Endothelial cell of umbilical vein (primary cell): ENCODE measurements around the gene NELFA. TPM values are rescaled to one million over a fixed set of nuclear protein-coding genes. Genes with fewer than 3 reads are reported as not detected.

Source experiments
- BruUV-seq: library from RNA; stranded (reverse); fragments of 400-500 nt; replicated peaks from 2 replicates; lab custom pipeline; 2021; lab: Mats Ljungman, UMichigan
- CTCF ChIA-PET: fragments of 300-600, 350-600 bp; sonication (Branson Sonifier 250); formaldehyde crosslinking; loops from one replicate; lab custom pipeline; 2021; ENCODE audit warnings: antibody characterized with exemption, inconsistent platforms; lab: Charles Lee
- POLR2A ChIA-PET: fragments of 300-600, 350-600 bp; sonication (Branson Sonifier 250); formaldehyde crosslinking; loops from one replicate; lab custom pipeline; 2021; ENCODE audit warnings: antibody characterized with exemption, inconsistent platforms; lab: Charles Lee
- DNase-seq: peaks from one replicate; pipeline ENCODE4 v3.0.0-alpha.2; 2011; ENCODE audit warnings: low read depth, low spot score
- FAIRE-seq: peaks from 2 replicates; lab custom pipeline; 2011; peaks lifted over from hg19 to GRCh38; lab: Jason Lieb, UNC
- H2AFZ ChIP-seq: 2 replicates; pipeline ENCODE4 v1.6.0; 2012; ENCODE audit warnings: low read depth, low read length, control low read depth, inconsistent platforms
- H3K27ac ChIP-seq: 2 replicates; pipeline ENCODE4 v1.5.1; 2011; ENCODE audit warnings: low read depth, mild to moderate bottlenecking, control low read depth, low read length, moderate library complexity; ENCODE audit not compliant: insufficient read depth
- H3K27me3 ChIP-seq, 2 experiments: 2 replicates each; pipeline versions ENCODE4 v1.6.0 to v1.6.1; 2011; ENCODE audit warnings: low read length in 2 of 2, mixed read lengths in 1 of 2; ENCODE audit not compliant: control insufficient read depth in 2 of 2, insufficient read depth in 2 of 2
- H3K36me3 ChIP-seq, 2 experiments: 2 replicates in 1 of 2; 3 replicates in 1 of 2; pipeline ENCODE4 v1.5.1; 2011; ENCODE audit warnings: low read length in 2 of 2, mild to moderate bottlenecking in 1 of 2, moderate library complexity in 1 of 2; ENCODE audit not compliant: control insufficient read depth in 2 of 2, insufficient read depth in 2 of 2; ENCODE audit errors: extremely low read depth in 1 of 2
- H3K4me1 ChIP-seq: 3 replicates; pipeline ENCODE4 v1.5.1; 2011; ENCODE audit warnings: mild to moderate bottlenecking, low read length; ENCODE audit not compliant: control insufficient read depth, insufficient read depth; ENCODE audit errors: extremely low read depth
- H3K4me2 ChIP-seq: 2 replicates; pipeline ENCODE4 v1.6.1; 2011; ENCODE audit warnings: low read length, control low read depth, mixed read lengths; ENCODE audit not compliant: insufficient read depth
- H3K4me3 ChIP-seq, 3 experiments: fragments of 200-600 bp in 1 of 3; sonication (generic), shearing (Covaris generic) in 1 of 3; replicated peaks in 1 of 3; 2 replicates each; pipeline ENCODE4 v1.5.1; 2011 to 2016; ENCODE audit warnings: control low read depth in 3 of 3, low read length in 3 of 3, mild to moderate bottlenecking in 2 of 3, inconsistent platforms in 1 of 3, low read depth in 1 of 3, moderate library complexity in 1 of 3; ENCODE audit not compliant: insufficient read depth in 1 of 3
- H3K79me2 ChIP-seq: 2 replicates; pipeline ENCODE4 v1.6.0; 2012; ENCODE audit warnings: low read length, inconsistent platforms; ENCODE audit not compliant: control insufficient read depth, insufficient read depth
- H3K9ac ChIP-seq: replicated peaks from 2 replicates; pipeline ENCODE3; 2011; ENCODE audit warnings: low read length, control low read depth; ENCODE audit not compliant: insufficient read depth; ENCODE audit errors: extremely low read depth
- H3K9me1 ChIP-seq: replicated peaks from 3 replicates; pipeline ENCODE4 v1.6.0; 2011; ENCODE audit warnings: mild to moderate bottlenecking, low read length; ENCODE audit not compliant: control insufficient read depth, insufficient read depth; ENCODE audit errors: extremely low read depth
- H3K9me3 ChIP-seq: replicated peaks from 2 replicates; pipeline ENCODE4 v1.5.1; 2012; ENCODE audit warnings: low read length, inconsistent platforms; ENCODE audit not compliant: control insufficient read depth, insufficient read depth
- H4K20me1 ChIP-seq: replicated peaks from 2 replicates; pipeline ENCODE3; 2011; ENCODE audit warnings: mild to moderate bottlenecking, low read length; ENCODE audit not compliant: control insufficient read depth, insufficient read depth; ENCODE audit errors: extremely low read depth
- EZH2 ChIP-seq: IDR thresholded peaks from 2 replicates; pipeline ENCODE4 v1.6.1; 2012; ENCODE audit warnings: borderline replicate concordance, low read depth, mild to moderate bottlenecking, moderate library complexity, low read length, inconsistent platforms; ENCODE audit not compliant: severe bottlenecking
- FOS ChIP-seq: IDR thresholded peaks from 2 replicates; pipeline ENCODE4 v1.6.1; 2011; ENCODE audit warnings: mild to moderate bottlenecking, low read length, moderate library complexity, borderline replicate concordance; ENCODE audit not compliant: insufficient read depth
- GATA2 ChIP-seq: IDR thresholded peaks from 2 replicates; pipeline ENCODE4 v1.7.0; 2011; ENCODE audit warnings: low read depth, mild to moderate bottlenecking, moderate library complexity, mixed read lengths, low read length; ENCODE audit not compliant: insufficient read length, insufficient read depth
- JUN ChIP-seq: IDR thresholded peaks from 2 replicates; pipeline ENCODE4 v1.6.1; 2011; ENCODE audit warnings: borderline replicate concordance, low read depth; ENCODE audit not compliant: insufficient read length, insufficient read depth
- MYC ChIP-seq: IDR thresholded peaks from one replicate; pipeline ENCODE4 v1.6.1; 2011; ENCODE audit warnings: mild to moderate bottlenecking, low read depth, low read length
- POLR2A ChIP-seq: IDR thresholded peaks from 2 replicates; pipeline ENCODE4 v1.6.1; 2012; ENCODE audit warnings: low read depth, mild to moderate bottlenecking, control low read depth, low read length
- POLR2AphosphoS5 ChIP-seq: IDR thresholded peaks from 2 replicates; pipeline ENCODE4 v1.6.1; 2012; ENCODE audit warnings: low read depth, mild to moderate bottlenecking, control low read depth, low read length, moderate library complexity; ENCODE audit not compliant: insufficient read depth
- dilution Hi-C: fragments of 300-500 bp; cut with MboI; formaldehyde crosslinking; loops from one replicate; pipeline ENCODE4 v1.15.0; 2019; ENCODE audit warnings: low sequenced_read_pairs; ENCODE audit not compliant: extremely low pct_ligation_motif_present
- intact Hi-C: fragments of 100-400 bp; cut with micrococcal nuclease; formaldehyde crosslinking; loops from one replicate; pipeline ENCODE4 v1.10.0; 2022
- polyA plus RNA-seq, 4 experiments: library from polyadenylated mRNA; depleted of rRNA in 3 of 4; stranded (reverse) in 3 of 4; unstranded in 1 of 4; fragments of >200 nt; gene quantifications; 2 replicates each; pipeline versions ENCODE4 v1.2.1 to v1.2.3, GENCODE V29; 2011 to 2012; ENCODE audit warnings: missing spikeins in 1 of 4
- total RNA-seq: library from RNA; stranded (reverse); gene quantifications from 2 replicates; pipeline ENCODE4 v1.2.3, GENCODE V29; 2021
- TF ChIP-seq, protein P1 (sequence below): IDR thresholded peaks from 2 replicates; pipeline ENCODE4 v1.6.1; 2011; ENCODE audit not compliant: insufficient read depth, insufficient read length
- TF ChIP-seq, protein P2 (sequence below), 2 donors: IDR thresholded peaks; 1 replicate in 1 of 2; 2 replicates in 1 of 2; pipeline ENCODE4 v1.5.1; 2011; ENCODE audit warnings: low read length in 2 of 2, mild to moderate bottlenecking in 2 of 2, moderate library complexity in 2 of 2, control low read depth in 1 of 2, inconsistent platforms in 1 of 2, low read depth in 1 of 2; ENCODE audit not compliant: insufficient read depth in 1 of 2; ENCODE audit errors: extremely low read depth in 1 of 2

Gene NELFA
- total and polyA plus RNA-seq, 2 donors (not counting 3 experiments of a cell fraction or from before 2014, with no cell fraction given): 22.8 to 30.3 TPM

DNA sequence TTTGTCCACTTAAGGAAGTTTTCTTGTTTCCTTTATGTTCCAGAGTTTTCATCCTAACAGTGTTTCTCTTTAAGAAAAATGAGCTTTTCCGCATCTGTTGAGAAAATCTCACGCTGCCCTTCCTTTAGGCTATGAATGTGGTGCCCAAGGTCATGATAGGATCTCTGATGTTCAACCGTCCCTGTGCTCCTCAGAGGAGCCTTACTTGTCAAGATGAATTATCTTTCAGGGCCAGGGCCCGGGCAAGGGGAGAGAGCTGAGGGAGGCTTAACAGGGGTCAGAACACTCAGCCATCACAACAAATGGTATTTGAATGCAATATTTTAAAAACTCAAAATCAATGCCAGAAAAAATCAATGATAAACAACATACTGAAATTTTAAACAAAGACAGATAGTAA, 6.2 kb upstream of the NELFA start:
- H2AFZ ChIP-seq: no peak overlapping the region
- POLR2A ChIA-PET: no interaction called here
- H3K4me3 ChIP-seq: no peak overlapping the region
- TF ChIP-seq FOS (no peak), GATA2 (no peak), JUN (no peak)
- TF ChIP-seq, protein P1, sequence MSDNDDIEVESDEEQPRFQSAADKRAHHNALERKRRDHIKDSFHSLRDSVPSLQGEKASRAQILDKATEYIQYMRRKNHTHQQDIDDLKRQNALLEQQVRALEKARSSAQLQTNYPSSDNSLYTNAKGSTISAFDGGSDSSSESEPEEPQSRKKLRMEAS: no peak
- no peak for FAIRE-seq
- BruUV-seq: no TSS peak
- H3K79me2 ChIP-seq: no peaks in the 10 kb centered on the region
- H3K9me1 ChIP-seq: no peaks in the 10 kb centered on the region
- H3K4me1 ChIP-seq: peaks cover 2% of the 10 kb centered on the region
- DNase-seq: no peak
- no peak overlapping the region for H3K27ac ChIP-seq
- peaks cover 0 to 4% of the 10 kb centered on the region in 2 experiments for H3K27me3 ChIP-seq
- no peaks in the 10 kb centered on the region for H4K20me1 ChIP-seq
- CTCF ChIA-PET: no interaction called here
- intact Hi-C loops (no loop called here), dilution Hi-C loops (no loop called here)
- H3K4me2 ChIP-seq: no peak overlapping the region
- no peaks in the 10 kb centered on the region for H3K9me3 ChIP-seq
- no peak overlapping the region for H3K9ac ChIP-seq
- no peaks in the 10 kb centered on the region for H3K36me3 ChIP-seq

DNA sequence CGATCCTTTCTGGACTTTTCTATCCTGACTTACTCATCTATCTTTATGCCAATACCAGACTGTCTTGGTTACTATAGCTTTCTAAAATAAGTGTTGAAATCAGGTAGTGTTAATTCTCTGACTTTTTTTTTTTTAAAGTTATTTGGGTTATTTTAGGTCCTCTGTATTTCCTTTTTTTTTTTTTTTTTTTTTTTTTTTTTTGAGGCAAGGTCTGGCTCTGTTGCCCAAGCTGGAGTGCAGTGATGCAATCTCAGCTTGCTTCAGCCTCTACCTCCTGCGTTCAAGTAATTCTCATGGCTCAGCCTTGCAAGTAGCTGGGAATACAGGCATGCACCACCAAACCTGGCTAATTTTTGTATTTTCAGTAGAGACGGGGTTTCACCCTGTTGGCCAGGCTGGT, 2.8 kb upstream of the NELFA start:
- Histone ChIP-seq H4K20me1 (no peaks in the 10 kb centered on the region), H3K27me3 (no peaks in the 10 kb centered on the region), H3K27ac (no peak overlapping the region), H3K4me3 (no peak overlapping the region), H3K9me1 (no peaks in the 10 kb centered on the region), H3K4me1 (peaks cover 16% of the 10 kb centered on the region), H2AFZ (no peak overlapping the region), H3K36me3 (no peaks in the 10 kb centered on the region), H3K9me3 (no peaks in the 10 kb centered on the region), H3K9ac (no peak overlapping the region), H3K4me2 (no peak overlapping the region), H3K79me2 (peaks cover 15% of the 10 kb centered on the region)
- dilution Hi-C loops (no loop called here), intact Hi-C loops (no loop called here)
- POLR2A ChIA-PET: no interaction called here
- DNase-seq (no peak), FAIRE-seq (no peak)
- TF ChIP-seq POLR2A (no peak), GATA2 (no peak), FOS (no peak), MYC (no peak), JUN (no peak), POLR2AphosphoS5 (no peak), EZH2 (no peak)
- TF ChIP-seq, protein P1: no peak
- TF ChIP-seq, protein P2, sequence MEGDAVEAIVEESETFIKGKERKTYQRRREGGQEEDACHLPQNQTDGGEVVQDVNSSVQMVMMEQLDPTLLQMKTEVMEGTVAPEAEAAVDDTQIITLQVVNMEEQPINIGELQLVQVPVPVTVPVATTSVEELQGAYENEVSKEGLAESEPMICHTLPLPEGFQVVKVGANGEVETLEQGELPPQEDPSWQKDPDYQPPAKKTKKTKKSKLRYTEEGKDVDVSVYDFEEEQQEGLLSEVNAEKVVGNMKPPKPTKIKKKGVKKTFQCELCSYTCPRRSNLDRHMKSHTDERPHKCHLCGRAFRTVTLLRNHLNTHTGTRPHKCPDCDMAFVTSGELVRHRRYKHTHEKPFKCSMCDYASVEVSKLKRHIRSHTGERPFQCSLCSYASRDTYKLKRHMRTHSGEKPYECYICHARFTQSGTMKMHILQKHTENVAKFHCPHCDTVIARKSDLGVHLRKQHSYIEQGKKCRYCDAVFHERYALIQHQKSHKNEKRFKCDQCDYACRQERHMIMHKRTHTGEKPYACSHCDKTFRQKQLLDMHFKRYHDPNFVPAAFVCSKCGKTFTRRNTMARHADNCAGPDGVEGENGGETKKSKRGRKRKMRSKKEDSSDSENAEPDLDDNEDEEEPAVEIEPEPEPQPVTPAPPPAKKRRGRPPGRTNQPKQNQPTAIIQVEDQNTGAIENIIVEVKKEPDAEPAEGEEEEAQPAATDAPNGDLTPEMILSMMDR (IDR thresholded peaks at IDR 0.05; ENCODE audit: extremely low read depth in 1 of 2, insufficient read depth in 1 of 2, low read depth in 1 of 2, low read length in 2 of 2): no peak
- no TSS peak for BruUV-seq
- CTCF ChIA-PET: interaction anchor here (0.6 kb wide), 1 partner anchor 17 kb away, joined by 3 read pairs; no protein-coding TSS in a partner anchor
